ENCODE measurements around the gene RIMBP2.

The RIMBP2 gene

DNA sequence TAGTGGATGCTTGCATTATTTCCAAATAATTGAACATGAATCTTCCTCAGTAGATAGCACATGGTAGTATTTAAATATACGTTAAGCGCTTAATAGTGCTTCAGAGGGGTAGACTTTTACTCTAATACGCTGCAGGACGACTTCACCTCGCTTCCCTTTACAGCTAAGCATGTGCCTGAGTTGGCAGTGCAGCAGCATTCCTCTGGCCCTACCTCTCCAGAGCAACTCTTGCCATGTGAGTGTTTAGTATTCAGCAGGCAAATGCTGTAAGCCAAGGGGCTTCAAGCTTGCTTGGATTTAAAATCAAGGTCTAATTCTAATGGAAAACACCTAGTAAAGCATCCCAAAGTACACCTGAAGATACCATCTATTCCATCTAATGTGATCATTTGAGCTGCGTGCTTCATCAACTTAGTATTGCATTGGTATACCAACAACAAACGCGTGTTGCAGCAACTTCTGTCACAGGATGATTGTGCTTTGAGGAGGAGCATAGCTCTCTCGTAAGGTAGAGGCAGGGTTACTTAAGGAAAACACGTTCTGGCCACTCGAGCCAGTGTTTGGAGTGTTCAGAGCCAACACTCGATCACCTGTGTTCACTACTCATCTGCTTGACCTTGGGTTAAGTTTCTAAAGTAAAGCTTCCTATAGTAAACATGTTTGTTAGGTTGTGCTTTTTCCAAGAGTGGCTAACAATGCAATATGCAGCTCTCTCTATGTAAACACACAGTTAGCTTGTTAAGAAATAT, 317.8 kb downstream of the RIMBP2 start:
- DNase-seq = peak; percentile 4

DNA sequence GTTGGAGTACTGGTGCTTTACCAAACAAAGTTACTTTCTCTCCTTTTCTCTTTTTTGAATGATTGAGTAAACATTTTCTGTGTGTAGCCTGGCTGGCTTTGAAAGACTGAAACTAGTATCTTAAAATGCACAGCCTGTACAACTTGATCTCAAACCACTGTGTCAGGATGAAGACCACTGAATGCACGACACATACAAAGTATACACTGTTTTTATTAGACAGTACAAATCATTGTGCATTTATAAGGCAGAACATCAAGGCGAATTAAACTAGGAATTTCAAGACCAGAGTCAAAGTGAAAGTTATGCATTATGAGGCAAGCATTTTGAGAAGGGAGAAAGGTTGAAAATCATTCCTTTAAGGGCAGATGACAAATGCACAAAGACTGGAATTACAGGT, 319.4 kb downstream of the RIMBP2 start:
- DNase-seq = no peak

GRCh38 chr12:130394906-130395305, 321.2 kb downstream of the RIMBP2 start:
- DNase-seq = no peak

GRCh38 chr12:130391186-130391585, 324.9 kb downstream of the RIMBP2 start:
- DNase-seq = no peak

- DNase-seq = no peak
Observed at GRCh38 chr12:130385193-130385592, 330.9 kb downstream of the RIMBP2 start.

DNA sequence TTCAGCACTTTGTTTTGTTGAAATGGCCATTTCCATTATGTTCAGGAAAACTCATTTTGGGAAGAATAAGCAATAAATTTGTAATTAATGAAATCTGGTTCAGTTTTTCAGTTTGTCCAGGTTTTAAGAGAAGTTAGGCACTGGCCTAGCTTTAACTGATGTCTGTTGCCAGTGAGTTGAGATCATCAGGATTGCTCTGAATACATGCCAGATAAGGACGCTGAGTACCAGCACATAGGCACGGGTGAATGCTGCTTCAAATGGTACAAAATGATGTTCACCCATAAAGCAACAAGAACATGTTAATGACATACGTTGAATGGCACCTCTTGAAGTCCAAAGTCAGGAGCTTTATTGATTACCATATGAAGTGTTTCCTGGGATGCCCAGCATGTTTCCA, 331.9 kb downstream of the RIMBP2 start:
- DNase-seq = no peak

DNA sequence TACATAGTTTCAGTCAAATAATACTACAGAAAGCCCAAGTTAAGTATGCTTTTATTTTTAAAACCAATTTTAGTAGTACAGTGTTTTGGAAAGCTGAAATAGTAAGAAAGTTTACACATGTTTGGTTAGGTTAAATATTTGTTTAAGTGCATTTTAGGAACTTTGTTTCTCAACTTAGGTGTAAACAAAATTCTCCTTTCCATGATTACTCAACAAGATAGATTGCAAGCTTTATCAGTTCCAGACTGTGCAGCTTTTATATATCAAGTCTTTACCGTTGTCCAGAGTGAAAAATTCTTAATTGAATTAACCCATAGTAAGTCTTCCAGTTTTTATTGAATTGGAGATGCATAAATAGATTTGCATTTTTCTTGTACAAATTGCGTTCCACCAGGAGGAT, 333.3 kb downstream of the RIMBP2 start:
- DNase-seq = no peak

- no peak for DNase-seq
Observed at GRCh38 chr12:130375296-130376287, 340.5 kb downstream of the RIMBP2 start.

DNA sequence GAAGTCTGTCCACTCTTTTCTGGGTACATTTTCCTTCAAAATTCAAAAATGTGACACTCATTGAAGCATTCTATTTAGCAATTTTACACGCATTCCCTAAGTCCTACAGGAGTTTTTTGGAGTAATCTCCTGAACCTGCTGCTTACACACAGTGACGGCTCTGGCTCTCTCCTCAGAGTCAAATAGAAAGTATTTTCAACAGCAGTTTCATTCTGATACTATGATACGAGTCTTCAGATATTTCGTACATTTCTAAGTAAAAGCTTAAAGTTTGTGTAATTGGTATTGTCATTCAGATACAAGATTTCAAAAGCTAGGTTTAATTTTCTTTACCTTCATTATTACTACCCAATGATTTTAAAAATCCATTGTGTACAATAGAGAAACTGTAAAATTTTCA, 342.0 kb downstream of the RIMBP2 start:
- no peak for DNase-seq

DNA sequence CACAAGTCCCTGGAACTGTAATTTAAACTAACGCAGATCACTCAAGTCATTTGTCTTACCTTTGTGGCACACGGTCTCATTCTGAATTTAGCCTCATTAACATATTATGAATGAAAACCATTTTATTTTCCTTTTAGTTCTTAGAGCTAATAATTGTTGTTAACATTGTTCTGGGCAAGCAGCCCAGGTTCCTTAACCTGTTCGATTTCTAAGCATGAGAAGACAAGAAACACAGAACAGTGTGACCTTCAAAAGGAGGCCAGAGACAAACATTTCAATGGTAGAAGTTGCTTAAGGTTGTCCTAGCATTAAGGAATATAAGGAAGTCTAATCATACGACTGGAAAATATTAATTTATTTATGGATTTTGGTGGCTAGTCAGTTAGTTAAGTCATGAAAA, 343.2 kb downstream of the RIMBP2 start:
- DNase-seq = no peak

GRCh38 chr12:130371296-130371695, 344.8 kb downstream of the RIMBP2 start:
- no peak for DNase-seq

- no peak for DNase-seq
Observed at GRCh38 chr12:130369816-130370215, 346.3 kb downstream of the RIMBP2 start.

DNA sequence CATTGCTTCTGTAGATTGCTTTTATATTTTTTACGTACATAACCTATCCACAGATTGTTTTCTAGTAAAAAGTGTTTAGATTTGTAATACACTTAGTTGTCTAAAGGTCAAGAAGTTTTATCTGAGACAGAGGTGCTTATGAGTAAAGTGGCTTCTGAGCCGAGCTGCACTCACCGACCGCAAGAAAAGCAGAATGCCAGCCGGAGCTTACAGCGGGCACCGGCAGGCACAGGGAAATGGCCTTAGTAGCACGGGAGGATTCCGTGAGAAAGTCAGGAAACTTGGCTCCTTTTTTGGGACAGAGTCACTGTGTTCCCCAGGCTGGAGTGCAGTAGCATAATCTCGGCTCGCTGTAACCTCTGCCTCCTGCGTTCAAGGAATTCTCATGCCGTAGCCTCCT, 348.6 kb downstream of the RIMBP2 start:
- no peak for DNase-seq

GRCh38 chr12:130367003-130367402, 349.1 kb downstream of the RIMBP2 start:
- DNase-seq = no peak

DNA sequence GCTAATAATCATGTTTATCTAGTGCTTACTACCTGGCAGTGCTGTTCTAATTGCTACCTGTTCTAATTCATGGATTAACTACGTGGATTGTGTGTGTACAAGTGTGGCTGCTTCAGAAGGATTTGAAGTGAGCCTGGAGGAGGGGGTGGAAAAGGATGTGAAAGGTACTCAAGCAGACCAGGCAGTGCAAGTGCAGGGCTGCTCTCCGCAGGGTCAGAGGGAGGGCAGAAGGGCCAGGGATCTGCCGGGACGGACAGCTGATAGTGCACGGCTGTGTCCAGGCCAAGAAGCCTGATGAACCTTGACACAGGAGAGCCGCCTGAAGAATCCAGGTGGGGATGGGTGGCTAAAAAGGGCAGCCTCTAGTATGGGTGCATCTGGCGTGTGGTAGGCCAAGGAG, 349.9 kb downstream of the RIMBP2 start:
- DNase-seq = no peak

GRCh38 chr12:130364578-130364977, 351.5 kb downstream of the RIMBP2 start:
- DNase-seq = no peak

DNA sequence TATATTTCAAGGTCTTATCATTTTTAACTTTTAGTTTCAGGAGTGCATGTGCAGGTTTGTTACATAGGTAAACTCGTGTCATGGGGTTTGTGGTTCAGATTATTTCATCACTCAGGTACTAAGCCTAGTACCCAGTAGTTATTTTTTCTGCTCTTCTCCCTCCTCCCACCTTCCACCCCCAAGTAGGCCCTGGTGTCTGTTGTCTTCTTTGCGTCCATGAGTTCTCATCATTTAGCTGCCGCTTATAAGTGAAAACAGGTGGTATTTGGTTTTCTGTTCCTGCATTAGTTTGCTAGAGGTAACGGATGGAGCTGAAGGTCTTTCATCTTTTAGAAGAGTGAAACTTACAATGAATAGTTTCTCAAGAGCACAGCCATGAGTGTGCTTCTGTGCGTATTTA, 354.0 kb downstream of the RIMBP2 start:
- no peak for DNase-seq

GRCh38 chr12:130357729-130358330, 358.3 kb downstream of the RIMBP2 start:
- no peak for DNase-seq

- DNase-seq = peak; percentile 77
Observed at GRCh38 chr12:130357241-130357640, 358.9 kb downstream of the RIMBP2 start.

DNA sequence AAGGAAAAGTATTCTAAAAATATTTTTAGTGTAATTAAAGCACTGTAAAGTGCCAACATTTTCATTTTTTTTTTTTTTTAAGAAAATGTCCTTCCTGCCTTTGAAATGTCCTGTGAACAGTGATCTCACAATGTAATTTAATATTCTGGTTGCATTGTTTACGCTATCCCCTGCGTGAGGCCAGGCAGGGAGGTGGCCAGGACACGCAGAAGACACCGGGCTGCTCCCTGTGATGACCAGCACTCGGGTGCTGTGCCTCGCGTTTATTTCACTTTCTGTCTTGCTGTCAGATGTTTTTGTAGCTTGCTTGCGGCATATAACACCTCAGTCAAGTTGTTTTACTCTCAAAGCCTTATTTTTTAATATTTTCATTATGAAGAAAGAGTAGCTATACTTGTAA, 359.9 kb downstream of the RIMBP2 start:
- DNase-seq = no peak

GRCh38 chr12:130354407-130354806, 361.7 kb downstream of the RIMBP2 start:
- DNase-seq = no peak

GRCh38 chr12:130353081-130353480, 363.0 kb downstream of the RIMBP2 start:
- DNase-seq = no peak

DNA sequence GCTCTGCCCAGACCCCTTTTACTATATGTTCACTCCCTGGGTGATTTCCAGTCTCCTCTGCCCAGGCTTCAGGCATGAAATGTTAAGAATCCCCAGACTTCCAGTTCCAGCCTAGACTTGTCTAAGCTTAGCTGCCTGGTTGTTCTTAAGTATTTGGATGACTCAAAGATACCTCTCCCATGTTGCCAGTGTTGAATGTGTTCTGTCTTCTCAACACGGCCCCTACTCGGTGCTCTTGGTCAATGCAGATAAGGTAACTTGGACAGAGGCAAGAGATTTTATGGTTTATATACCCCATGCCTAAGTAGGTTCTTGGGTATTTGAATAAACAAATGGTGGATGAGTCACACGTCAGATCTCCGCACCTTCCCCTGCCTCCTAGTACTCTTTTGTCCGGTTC, 364.8 kb downstream of the RIMBP2 start:
- no peak for DNase-seq

DNA sequence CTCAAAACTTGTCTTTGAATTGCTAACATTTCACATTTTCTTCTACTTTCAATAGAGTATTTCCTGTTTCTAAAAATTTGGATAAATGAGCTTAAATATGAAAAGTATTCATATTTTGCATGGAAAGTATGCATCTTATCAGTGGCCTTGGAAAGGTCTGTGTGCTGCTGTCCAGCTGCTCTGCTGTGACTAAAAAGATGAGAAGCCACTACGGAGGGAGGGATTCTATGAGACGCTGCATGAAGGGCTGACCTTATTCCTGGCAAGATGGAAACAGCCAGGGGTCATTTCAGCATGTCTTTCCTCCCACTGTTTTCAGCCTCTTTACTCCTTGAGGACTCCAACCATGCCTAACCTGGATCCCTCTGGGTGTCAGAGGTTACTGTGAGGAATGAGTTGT, 365.4 kb downstream of the RIMBP2 start:
- DNase-seq = no peak
